ENCODE data around the gene ARVCF.

DNA sequence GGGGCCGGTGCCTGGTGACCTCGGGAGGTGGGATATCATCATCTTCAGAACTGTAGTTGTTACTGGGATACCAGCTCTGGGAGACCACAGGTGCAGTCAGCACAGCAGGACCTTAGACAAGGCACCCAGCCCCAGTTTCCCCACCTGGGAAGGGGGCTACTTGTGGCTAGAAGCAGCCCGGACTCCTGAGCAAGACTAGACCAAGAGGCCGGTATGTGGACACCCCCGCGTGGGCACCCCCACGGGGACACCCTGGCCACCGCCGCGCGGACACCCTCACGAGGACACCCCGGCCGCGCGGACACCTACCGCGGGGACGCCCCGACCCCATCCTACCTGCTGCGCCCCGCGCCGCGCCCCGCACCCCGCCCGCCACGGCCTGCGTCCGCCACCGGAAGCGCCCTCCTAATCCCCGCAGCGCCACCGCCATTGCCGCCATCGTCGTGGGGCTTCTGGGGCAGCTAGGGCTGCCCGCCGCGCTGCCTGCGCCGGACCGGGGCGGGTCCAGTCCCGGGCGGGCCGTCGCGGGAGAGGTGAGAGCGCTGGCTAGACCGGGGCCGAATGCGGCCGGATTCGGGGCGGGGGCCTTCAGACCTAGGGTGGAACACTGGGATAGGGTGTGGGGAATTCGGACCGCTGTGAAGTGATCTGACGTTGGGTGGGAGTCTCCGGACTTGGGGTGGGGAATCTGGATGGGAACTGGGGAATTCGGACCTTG, 75.1 kb downstream of the ARVCF start, which contains the start of the genes COMT and TXNRD2:
- TF ChIP-seq POLR2A (IDR thresholded peaks at IDR 0.05; ENCODE audit: low read depth) (peak; percentile 28), EP300 (IDR thresholded peaks at IDR 0.05) (no peak)

Measured in esophagus muscularis mucosa (tissue), 2 donors.